GM12873 (cell line): Measurements from ENCODE around the gene KRTAP10-6.

Source experiments
- CTCF ChIP-seq: IDR thresholded peaks from 2 replicates; pipeline ENCODE4 v1.5.1; 2012; ENCODE audit warnings: low read depth, mild to moderate bottlenecking, moderate library complexity, low read length, control low read depth; ENCODE audit not compliant: insufficient read depth; ENCODE audit errors: missing control alignments

KRTAP10-6 gene

DNA sequence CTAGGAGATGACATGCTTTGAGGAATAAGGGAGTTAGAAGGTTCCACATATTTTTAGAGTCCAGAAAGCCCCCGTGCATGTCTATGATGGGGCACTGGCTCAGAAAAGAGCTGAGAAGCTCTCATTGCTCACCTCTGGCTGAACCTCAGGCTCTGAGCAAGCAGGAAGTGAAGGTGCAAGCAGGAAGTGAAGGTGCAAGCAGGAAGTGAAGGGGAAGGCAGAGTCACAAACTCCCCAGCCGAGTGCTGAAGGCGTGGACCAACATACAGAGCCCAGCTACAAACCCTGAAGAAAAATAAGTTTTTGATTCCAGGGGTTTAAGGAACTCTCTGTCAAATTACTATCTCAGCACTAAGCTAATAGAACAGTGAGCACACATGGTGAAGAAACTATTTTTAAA lies 26.6 kb upstream of the KRTAP10-6 start:
- TF ChIP-seq CTCF: no peak

DNA sequence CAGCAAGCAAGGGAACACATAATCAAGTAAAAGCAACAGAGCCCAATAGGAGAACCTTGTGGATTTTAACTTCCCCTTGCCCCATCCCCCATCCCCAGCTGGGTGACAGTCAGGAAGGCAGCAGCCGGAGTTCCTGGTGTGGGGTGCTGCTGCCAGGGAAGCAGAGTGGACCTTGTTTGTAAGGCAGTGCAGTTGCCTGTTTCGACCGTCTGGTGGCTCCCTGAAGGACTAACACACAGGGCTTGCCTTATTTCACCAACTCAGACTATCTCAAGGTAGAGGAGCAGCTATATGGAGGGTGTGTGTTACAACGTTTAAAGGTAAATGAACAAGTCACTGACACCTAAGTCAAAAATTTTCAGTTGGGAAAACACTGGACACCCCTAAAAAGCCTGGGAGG lies 26.2 kb upstream of the KRTAP10-6 start:
- peak; percentile 31 for TF ChIP-seq CTCF

GRCh38 chr21:44617071-44617501 lies 24.8 kb upstream of the KRTAP10-6 start:
- no peak for TF ChIP-seq CTCF

- no peak for TF ChIP-seq CTCF
Measured at GRCh38 chr21:44616591-44616926, 24.3 kb upstream of the KRTAP10-6 start.

DNA sequence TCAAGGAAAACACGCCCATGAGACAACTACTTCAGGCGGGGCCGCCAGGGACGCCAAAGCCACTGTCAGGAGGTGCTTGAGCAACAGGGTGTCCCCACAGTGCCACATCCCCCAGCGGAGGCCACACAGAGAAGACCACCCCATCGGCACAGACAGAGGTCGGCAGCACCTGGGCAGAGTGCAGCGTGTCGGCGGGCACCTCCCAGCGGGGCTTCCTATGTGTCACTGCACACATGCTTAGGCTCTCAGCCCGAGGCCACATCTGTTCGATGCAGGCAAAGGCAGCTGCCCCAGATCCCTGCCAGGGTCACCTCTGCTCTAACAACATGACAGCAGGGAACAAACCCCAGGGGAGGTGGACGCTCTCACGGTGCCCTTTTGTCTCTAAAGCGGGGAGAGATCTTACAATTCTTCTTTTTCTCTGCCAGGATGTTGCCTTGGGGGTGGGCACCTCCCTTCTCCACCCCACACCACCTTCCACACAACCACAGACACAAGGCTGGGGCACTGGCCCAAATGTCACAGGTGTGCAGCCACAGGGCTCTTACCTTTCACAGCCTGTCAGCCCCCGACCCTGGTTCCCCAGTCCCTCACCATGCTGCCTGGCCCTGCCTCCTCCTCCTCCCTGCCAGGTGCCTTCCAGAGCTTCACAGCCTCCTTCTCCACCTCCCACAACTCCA lies 23.7 kb upstream of the KRTAP10-6 start:
- TF ChIP-seq CTCF: no peak

DNA sequence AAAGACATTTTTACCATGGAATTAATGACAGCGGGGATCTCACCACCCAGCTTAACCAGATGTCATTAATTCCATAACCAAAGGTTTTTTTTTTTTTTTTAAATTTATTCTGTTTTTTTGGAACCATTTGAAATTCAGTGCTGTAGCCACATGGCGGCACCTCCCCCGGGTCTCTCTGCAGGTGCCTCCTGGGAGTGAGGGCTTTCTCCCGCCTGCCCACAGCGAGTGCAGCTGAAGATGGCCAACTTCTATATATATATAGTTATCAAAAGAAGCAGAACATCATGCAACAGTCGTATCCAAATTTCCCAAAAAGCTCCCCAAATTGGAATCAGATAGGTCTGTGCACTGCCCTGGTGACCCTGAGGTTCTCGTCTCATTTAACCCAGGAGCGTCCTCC lies 23.2 kb upstream of the KRTAP10-6 start:
- no peak for TF ChIP-seq CTCF

- TF ChIP-seq CTCF: no peak
Measured at GRCh38 chr21:44614961-44615391, 22.7 kb upstream of the KRTAP10-6 start.
